GM23338 (cell line): ENCODE measurements around the gene MASP2. TPM values are rescaled to one million over a fixed set of nuclear protein-coding genes. Genes with fewer than 3 reads are reported as not detected.
"Not testable (repeated sequence)": the region's sequence is repeated elsewhere in the genome, so short reads cannot be mapped to it uniquely, and the experiment has no call there.

ENCODE experiments used
- ATAC-seq: fragments of 200-7000 bp; cut with Tn5 transposase; 3 replicates; pipeline ENCODE4 v1.9.1; 2020
- DNase-seq: peaks from one replicate; pipeline ENCODE4 v3.0.0-alpha.2; 2015; ENCODE audit warnings: low spot score
- H2AFZ ChIP-seq: fragments of 200-600 bp; sonication (generic); 2 replicates; pipeline ENCODE4 v1.8.0; 2016; ENCODE audit warnings: antibody characterized with exemption, mild to moderate bottlenecking, moderate library complexity
- H3F3A ChIP-seq: fragments of 200-600 bp; sonication (generic); replicated peaks from 2 replicates; pipeline ENCODE4 v1.8.0; 2017; ENCODE audit warnings: antibody characterized with exemption, mixed run types, low read depth
- H3K27ac ChIP-seq: fragments of 200-600 bp; sonication (generic); 2 replicates; pipeline ENCODE4 v1.6.1; 2016; ENCODE audit warnings: low read depth
- H3K27me3 ChIP-seq: fragments of 200-600 bp; sonication (generic); 2 replicates; pipeline ENCODE4 v1.8.0; 2016; ENCODE audit warnings: mild to moderate bottlenecking, mixed run types, moderate library complexity; ENCODE audit not compliant: insufficient read depth
- H3K36me3 ChIP-seq: fragments of 200-600 bp; sonication (generic); 2 replicates; pipeline ENCODE4 v1.8.0; 2016; ENCODE audit warnings: mild to moderate bottlenecking; ENCODE audit not compliant: insufficient read depth
- H3K4me1 ChIP-seq: fragments of 200-600 bp; sonication (generic); 2 replicates; pipeline ENCODE4 v1.8.0; 2016; ENCODE audit warnings: mild to moderate bottlenecking, moderate library complexity; ENCODE audit not compliant: insufficient read depth
- H3K4me2 ChIP-seq: fragments of 200-600 bp; sonication (generic); 2 replicates; pipeline ENCODE4 v1.7.1; 2017; ENCODE audit warnings: mixed run types
- H3K4me3 ChIP-seq: fragments of 200-600 bp; sonication (generic); 2 replicates; pipeline ENCODE4 v1.6.1; 2016; ENCODE audit warnings: mixed run types
- H3K79me2 ChIP-seq: fragments of 200-600 bp; sonication (generic); replicated peaks from 2 replicates; pipeline ENCODE4 v1.8.0; 2017; ENCODE audit warnings: mild to moderate bottlenecking; ENCODE audit not compliant: insufficient read depth
- H3K9me2 ChIP-seq: fragments of 200-600 bp; sonication (generic); 2 replicates; pipeline ENCODE4 v1.8.0; 2017; ENCODE audit not compliant: insufficient read depth
- H4K20me1 ChIP-seq: fragments of 200-600 bp; sonication (generic); replicated peaks from 2 replicates; pipeline ENCODE4 v1.8.0; 2017; ENCODE audit warnings: mild to moderate bottlenecking; ENCODE audit not compliant: insufficient read depth
- H3K27ac Mint-ChIP-seq: 2 replicates; pipeline ENCODE4 v1.8.0; 2020; ENCODE audit warnings: inconsistent platforms, mild to moderate bottlenecking, moderate library complexity, mixed read lengths
- H3K27me3 Mint-ChIP-seq: 3 replicates; pipeline ENCODE4 v1.8.0; 2022; ENCODE audit warnings: low read depth, mild to moderate bottlenecking, moderate library complexity, mixed read lengths, inconsistent platforms; ENCODE audit not compliant: insufficient read depth, poor library complexity
- H3K36me3 Mint-ChIP-seq: 3 replicates; pipeline ENCODE4 v1.8.0; 2021; ENCODE audit warnings: low read depth, mild to moderate bottlenecking, inconsistent platforms, moderate library complexity, mixed read lengths
- H3K4me1 Mint-ChIP-seq: 3 replicates; pipeline ENCODE4 v1.8.0; 2020; ENCODE audit warnings: mild to moderate bottlenecking, inconsistent platforms, mixed read lengths
- H3K4me3 Mint-ChIP-seq: 3 replicates; pipeline ENCODE4 v1.8.0; 2021; ENCODE audit warnings: moderate library complexity, mild to moderate bottlenecking, inconsistent platforms, mixed read lengths
- H3K9me3 Mint-ChIP-seq: 3 replicates; pipeline ENCODE4 v1.8.0; 2020; ENCODE audit warnings: moderate library complexity, mild to moderate bottlenecking, inconsistent platforms, mixed read lengths
- CREB1 ChIP-seq: fragments of 250-450 bp; sonication (Bioruptor Pico); IDR thresholded peaks from 2 replicates; pipeline ENCODE4 v1.5.0; 2020; ENCODE audit warnings: low read depth, mild to moderate bottlenecking, moderate library complexity
- JUNB ChIP-seq: IDR thresholded peaks from one replicate; pipeline ENCODE4 v1.6.1; 2016; ENCODE audit warnings: antibody characterized with exemption; ENCODE audit not compliant: unreplicated experiment
- NANOG ChIP-seq: IDR thresholded peaks from 2 replicates; pipeline ENCODE4 v1.6.1; 2016; ENCODE audit warnings: antibody characterized with exemption, borderline replicate concordance
- polyA plus RNA-seq: library from polyadenylated mRNA; unstranded; fragments of >200 nt; fragmentation: Nextera tagmentation; extraction: Ambion mirVana; gene quantifications from 2 replicates; pipeline ENCODE4 v1.2.1, GENCODE V29; 2016
- total RNA-seq: library from RNA; depleted of rRNA; stranded (reverse); fragments of >200 nt; shearing (Covaris generic); gene quantifications from 2 replicates; pipeline ENCODE4 v1.2.3, GENCODE V29; 2014
- TF ChIP-seq, protein P1 (sequence below): fragments of 250-450 bp; sonication (Bioruptor Pico); IDR thresholded peaks from 2 replicates; pipeline ENCODE4 v1.5.0; 2020; ENCODE audit warnings: mild to moderate bottlenecking, moderate library complexity
- TF ChIP-seq, protein P2 (sequence below): IDR thresholded peaks from 2 replicates; pipeline ENCODE4 v1.6.1; 2016; ENCODE audit warnings: antibody characterized with exemption
- TF ChIP-seq, protein P3 (sequence below), 2 experiments: fragments of 200-600 bp in 1 of 2; sonication (generic) in 1 of 2; conservative IDR thresholded peaks; 2 replicates each; pipeline versions ENCODE4 v1.5.1 to v1.6.1; 2016 to 2017; ENCODE audit warnings: antibody characterized with exemption in 2 of 2, low read depth in 2 of 2, mild to moderate bottlenecking in 2 of 2, moderate library complexity in 1 of 2
- TF ChIP-seq, protein P4 (sequence below): IDR thresholded peaks from one replicate; pipeline ENCODE4 v1.6.1; 2018; ENCODE audit warnings: antibody characterized with exemption; ENCODE audit not compliant: unreplicated experiment

Gene MASP2
- total and polyA plus RNA-seq, 2 experiments from 2014 or later: 0.71 to 1.5 TPM

GRCh38 chr1:10990828-10991227 is 56.2 kb downstream of the MASP2 start:
- Mint-ChIP-seq H3K27ac (no peak overlapping the region), H3K27me3 (no peaks in the 10 kb centered on the region), H3K4me1 (peaks cover 6% of the 10 kb centered on the region; the same call in 2 of the 3 replicates), H3K4me3 (no peak overlapping the region), H3K36me3 (no peaks in the 10 kb centered on the region), H3K9me3 (no peaks in the 10 kb centered on the region; the same call in 2 of the 3 replicates)
- Histone ChIP-seq H2AFZ (no peak overlapping the region), H3K4me3 (no peak overlapping the region), H3K27ac (no peak overlapping the region), H3K4me1 (no peaks in the 10 kb centered on the region), H3F3A (no peaks in the 10 kb centered on the region), H3K79me2 (no peaks in the 10 kb centered on the region), H3K9me2 (no peaks in the 10 kb centered on the region), H3K36me3 (no peaks in the 10 kb centered on the region), H3K4me2 (no peak overlapping the region), H3K27me3 (no peaks in the 10 kb centered on the region), H4K20me1 (no peaks in the 10 kb centered on the region)
- TF ChIP-seq, protein P1, sequence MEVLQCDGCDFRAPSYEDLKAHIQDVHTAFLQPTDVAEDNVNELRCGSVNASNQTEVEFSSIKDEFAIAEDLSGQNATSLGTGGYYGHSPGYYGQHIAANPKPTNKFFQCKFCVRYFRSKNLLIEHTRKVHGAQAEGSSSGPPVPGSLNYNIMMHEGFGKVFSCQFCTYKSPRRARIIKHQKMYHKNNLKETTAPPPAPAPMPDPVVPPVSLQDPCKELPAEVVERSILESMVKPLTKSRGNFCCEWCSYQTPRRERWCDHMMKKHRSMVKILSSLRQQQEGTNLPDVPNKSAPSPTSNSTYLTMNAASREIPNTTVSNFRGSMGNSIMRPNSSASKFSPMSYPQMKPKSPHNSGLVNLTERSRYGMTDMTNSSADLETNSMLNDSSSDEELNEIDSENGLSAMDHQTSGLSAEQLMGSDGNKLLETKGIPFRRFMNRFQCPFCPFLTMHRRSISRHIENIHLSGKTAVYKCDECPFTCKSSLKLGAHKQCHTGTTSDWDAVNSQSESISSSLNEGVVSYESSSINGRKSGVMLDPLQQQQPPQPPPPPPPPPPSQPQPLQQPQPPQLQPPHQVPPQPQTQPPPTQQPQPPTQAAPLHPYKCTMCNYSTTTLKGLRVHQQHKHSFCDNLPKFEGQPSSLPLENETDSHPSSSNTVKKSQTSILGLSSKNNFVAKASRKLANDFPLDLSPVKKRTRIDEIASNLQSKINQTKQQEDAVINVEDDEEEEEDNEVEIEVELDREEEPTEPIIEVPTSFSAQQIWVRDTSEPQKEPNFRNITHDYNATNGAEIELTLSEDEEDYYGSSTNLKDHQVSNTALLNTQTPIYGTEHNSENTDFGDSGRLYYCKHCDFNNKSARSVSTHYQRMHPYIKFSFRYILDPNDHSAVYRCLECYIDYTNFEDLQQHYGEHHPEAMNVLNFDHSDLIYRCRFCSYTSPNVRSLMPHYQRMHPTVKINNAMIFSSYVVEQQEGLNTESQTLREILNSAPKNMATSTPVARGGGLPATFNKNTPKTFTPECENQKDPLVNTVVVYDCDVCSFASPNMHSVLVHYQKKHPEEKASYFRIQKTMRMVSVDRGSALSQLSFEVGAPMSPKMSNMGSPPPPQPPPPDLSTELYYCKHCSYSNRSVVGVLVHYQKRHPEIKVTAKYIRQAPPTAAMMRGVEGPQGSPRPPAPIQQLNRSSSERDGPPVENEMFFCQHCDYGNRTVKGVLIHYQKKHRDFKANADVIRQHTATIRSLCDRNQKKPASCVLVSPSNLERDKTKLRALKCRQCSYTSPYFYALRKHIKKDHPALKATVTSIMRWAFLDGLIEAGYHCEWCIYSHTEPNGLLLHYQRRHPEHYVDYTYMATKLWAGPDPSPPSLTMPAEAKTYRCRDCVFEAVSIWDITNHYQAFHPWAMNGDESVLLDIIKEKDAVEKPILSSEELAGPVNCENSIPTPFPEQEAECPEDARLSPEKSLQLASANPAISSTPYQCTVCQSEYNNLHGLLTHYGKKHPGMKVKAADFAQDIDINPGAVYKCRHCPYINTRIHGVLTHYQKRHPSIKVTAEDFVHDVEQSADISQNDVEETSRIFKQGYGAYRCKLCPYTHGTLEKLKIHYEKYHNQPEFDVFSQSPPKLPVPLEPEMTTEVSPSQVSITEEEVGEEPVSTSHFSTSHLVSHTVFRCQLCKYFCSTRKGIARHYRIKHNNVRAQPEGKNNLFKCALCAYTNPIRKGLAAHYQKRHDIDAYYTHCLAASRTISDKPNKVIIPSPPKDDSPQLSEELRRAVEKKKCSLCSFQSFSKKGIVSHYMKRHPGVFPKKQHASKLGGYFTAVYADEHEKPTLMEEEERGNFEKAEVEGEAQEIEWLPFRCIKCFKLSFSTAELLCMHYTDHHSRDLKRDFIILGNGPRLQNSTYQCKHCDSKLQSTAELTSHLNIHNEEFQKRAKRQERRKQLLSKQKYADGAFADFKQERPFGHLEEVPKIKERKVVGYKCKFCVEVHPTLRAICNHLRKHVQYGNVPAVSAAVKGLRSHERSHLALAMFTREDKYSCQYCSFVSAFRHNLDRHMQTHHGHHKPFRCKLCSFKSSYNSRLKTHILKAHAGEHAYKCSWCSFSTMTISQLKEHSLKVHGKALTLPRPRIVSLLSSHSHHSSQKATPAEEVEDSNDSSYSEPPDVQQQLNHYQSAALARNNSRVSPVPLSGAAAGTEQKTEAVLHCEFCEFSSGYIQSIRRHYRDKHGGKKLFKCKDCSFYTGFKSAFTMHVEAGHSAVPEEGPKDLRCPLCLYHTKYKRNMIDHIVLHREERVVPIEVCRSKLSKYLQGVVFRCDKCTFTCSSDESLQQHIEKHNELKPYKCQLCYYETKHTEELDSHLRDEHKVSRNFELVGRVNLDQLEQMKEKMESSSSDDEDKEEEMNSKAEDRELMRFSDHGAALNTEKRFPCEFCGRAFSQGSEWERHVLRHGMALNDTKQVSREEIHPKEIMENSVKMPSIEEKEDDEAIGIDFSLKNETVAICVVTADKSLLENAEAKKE (CRISPR knock-in tag): no peak
- TF ChIP-seq, protein P2, sequence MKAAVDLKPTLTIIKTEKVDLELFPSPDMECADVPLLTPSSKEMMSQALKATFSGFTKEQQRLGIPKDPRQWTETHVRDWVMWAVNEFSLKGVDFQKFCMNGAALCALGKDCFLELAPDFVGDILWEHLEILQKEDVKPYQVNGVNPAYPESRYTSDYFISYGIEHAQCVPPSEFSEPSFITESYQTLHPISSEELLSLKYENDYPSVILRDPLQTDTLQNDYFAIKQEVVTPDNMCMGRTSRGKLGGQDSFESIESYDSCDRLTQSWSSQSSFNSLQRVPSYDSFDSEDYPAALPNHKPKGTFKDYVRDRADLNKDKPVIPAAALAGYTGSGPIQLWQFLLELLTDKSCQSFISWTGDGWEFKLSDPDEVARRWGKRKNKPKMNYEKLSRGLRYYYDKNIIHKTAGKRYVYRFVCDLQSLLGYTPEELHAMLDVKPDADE: no peak
- TF ChIP-seq, protein P3, sequence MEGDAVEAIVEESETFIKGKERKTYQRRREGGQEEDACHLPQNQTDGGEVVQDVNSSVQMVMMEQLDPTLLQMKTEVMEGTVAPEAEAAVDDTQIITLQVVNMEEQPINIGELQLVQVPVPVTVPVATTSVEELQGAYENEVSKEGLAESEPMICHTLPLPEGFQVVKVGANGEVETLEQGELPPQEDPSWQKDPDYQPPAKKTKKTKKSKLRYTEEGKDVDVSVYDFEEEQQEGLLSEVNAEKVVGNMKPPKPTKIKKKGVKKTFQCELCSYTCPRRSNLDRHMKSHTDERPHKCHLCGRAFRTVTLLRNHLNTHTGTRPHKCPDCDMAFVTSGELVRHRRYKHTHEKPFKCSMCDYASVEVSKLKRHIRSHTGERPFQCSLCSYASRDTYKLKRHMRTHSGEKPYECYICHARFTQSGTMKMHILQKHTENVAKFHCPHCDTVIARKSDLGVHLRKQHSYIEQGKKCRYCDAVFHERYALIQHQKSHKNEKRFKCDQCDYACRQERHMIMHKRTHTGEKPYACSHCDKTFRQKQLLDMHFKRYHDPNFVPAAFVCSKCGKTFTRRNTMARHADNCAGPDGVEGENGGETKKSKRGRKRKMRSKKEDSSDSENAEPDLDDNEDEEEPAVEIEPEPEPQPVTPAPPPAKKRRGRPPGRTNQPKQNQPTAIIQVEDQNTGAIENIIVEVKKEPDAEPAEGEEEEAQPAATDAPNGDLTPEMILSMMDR (conservative IDR thresholded peaks at IDR 0.05; ENCODE audit: low read depth in 2 of 2): peak in 1 of 2 experiments; percentile 13; a peak in 1 of 4 replicates
- TF ChIP-seq CREB1 (CRISPR knock-in tag) (no peak), JUNB (no peak), NANOG (no peak)
- TF ChIP-seq, protein P4, sequence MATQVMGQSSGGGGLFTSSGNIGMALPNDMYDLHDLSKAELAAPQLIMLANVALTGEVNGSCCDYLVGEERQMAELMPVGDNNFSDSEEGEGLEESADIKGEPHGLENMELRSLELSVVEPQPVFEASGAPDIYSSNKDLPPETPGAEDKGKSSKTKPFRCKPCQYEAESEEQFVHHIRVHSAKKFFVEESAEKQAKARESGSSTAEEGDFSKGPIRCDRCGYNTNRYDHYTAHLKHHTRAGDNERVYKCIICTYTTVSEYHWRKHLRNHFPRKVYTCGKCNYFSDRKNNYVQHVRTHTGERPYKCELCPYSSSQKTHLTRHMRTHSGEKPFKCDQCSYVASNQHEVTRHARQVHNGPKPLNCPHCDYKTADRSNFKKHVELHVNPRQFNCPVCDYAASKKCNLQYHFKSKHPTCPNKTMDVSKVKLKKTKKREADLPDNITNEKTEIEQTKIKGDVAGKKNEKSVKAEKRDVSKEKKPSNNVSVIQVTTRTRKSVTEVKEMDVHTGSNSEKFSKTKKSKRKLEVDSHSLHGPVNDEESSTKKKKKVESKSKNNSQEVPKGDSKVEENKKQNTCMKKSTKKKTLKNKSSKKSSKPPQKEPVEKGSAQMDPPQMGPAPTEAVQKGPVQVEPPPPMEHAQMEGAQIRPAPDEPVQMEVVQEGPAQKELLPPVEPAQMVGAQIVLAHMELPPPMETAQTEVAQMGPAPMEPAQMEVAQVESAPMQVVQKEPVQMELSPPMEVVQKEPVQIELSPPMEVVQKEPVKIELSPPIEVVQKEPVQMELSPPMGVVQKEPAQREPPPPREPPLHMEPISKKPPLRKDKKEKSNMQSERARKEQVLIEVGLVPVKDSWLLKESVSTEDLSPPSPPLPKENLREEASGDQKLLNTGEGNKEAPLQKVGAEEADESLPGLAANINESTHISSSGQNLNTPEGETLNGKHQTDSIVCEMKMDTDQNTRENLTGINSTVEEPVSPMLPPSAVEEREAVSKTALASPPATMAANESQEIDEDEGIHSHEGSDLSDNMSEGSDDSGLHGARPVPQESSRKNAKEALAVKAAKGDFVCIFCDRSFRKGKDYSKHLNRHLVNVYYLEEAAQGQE: no peak
- ATAC-seq (peak; percentile 41; the same call in 2 of the 3 replicates), DNase-seq (no peak)

GRCh38 chr1:10989920-10990516 is 57.0 kb downstream of the MASP2 start:
- not testable (repeated sequence) for H3K9me2 ChIP-seq, H3K4me3 Mint-ChIP-seq
- ATAC-seq: peak; percentile 86

More at GRCh38 chr1:10989920-10990516, 57.0 kb downstream of the MASP2 start:
- H3K27me3 ChIP-seq, H3K27ac ChIP-seq, H3K4me3 ChIP-seq, H3K4me1 Mint-ChIP-seq, H3K27me3 Mint-ChIP-seq, H2AFZ ChIP-seq, H3K79me2 ChIP-seq, H3F3A ChIP-seq, H4K20me1 ChIP-seq, H3K36me3 Mint-ChIP-seq, H3K27ac Mint-ChIP-seq, H3K36me3 ChIP-seq, H3K9me3 Mint-ChIP-seq, H3K4me1 ChIP-seq: not testable (repeated sequence)
- H3K4me2 ChIP-seq: 0 out of 2 replicates have a peak overlapping the region, but pooled peaks have one; percentile 23
- DNase-seq: peak; percentile 68
